Activated CD4-positive, alpha-beta T cell treated with anti-CD3 and anti-CD28 coated beads, Interleukin-2, amount 10 ng/mL, durations not matched to agents 24 days and 14 days (primary cell): ENCODE data around the gene TMED8. TPM values are rescaled to one million over a fixed set of nuclear protein-coding genes. Genes with fewer than 3 reads are reported as not detected.
A peak's percentile ranks its signal among the peaks of the same experiment; 100 is the strongest.
"Not testable (repeated sequence)": the region's sequence is repeated elsewhere in the genome, so short reads cannot be mapped to it uniquely, and the experiment has no call there.

ENCODE experiments used
- DNase-seq: peaks from one replicate; pipeline ENCODE4 v3.0.0; 2022
- H3K27ac Mint-ChIP-seq: one replicate; pipeline ENCODE4 v1.8.0; 2022; ENCODE audit warnings: mild to moderate bottlenecking, mixed read lengths
- H3K27me3 Mint-ChIP-seq: one replicate; pipeline ENCODE4 v1.8.0; 2022; ENCODE audit warnings: mixed read lengths
- H3K36me3 Mint-ChIP-seq: one replicate; pipeline ENCODE4 v1.8.0; 2022; ENCODE audit warnings: low read depth, mild to moderate bottlenecking, mixed read lengths
- H3K4me1 Mint-ChIP-seq: one replicate; pipeline ENCODE4 v1.8.0; 2021; ENCODE audit warnings: mixed read lengths
- H3K4me3 Mint-ChIP-seq: one replicate; pipeline ENCODE4 v1.8.0; 2022; ENCODE audit warnings: mild to moderate bottlenecking, moderate library complexity, mixed read lengths
- H3K9me3 Mint-ChIP-seq: one replicate; pipeline ENCODE4 v1.8.0; 2021; ENCODE audit warnings: mixed read lengths
- intact Hi-C: fragments of 100-400 bp; cut with micrococcal nuclease; formaldehyde crosslinking; loops from one replicate; pipeline ENCODE4 v1.15.1; 2023
- total RNA-seq: library from RNA; stranded (reverse); gene quantifications from 2 replicates; pipeline ENCODE4 v1.2.3, GENCODE V29; 2022

TMED8 gene
- total RNA-seq = 31.1 and 32.1 TPM in 2 replicates

- peak; percentile 95 for DNase-seq
- peak within 1 kb of the TSS; percentile 93 for H3K4me3 Mint-ChIP-seq
- peaks cover 16% of the 10 kb centered on the region for H3K27me3 Mint-ChIP-seq
- no peaks in the 10 kb centered on the region for H3K9me3 Mint-ChIP-seq
- H3K27ac Mint-ChIP-seq = peak within 1 kb of the TSS; percentile 92
- H3K36me3 Mint-ChIP-seq = peaks cover 25% of the 10 kb centered on the region
- peaks cover 29% of the 10 kb centered on the region for H3K4me1 Mint-ChIP-seq
- intact Hi-C loops = loop anchor here (1.0 to 10.0 kb wide), 7 partner anchors 56 to 330 kb away; partner anchors contain the start of genes CIPC, GSTZ1, SPTLC2 and VIPAS39
Measured at GRCh38 chr14:77376771-77377501, at the start of gene TMED8, which contains the start of gene SAMD15. TSS of gene TMED8 (minus strand) at chr14:77377094. CDS start at chr14:77377053, 41 bp downstream. TSS of gene SAMD15 (plus strand) at chr14:77377379. CDS start at chr14:77377419, 40 bp downstream.

- DNase-seq = no peak
- Mint-ChIP-seq H3K9me3 (no peaks in the 10 kb centered on the region), H3K36me3 (peaks cover 65% of the 10 kb centered on the region), H3K27me3 (no peaks in the 10 kb centered on the region), H3K4me3 (no peak overlapping the region), H3K27ac (no peak overlapping the region), H3K4me1 (no peaks in the 10 kb centered on the region)
- intact Hi-C loops = no loop called here
Measured at GRCh38 chr14:77426396-77426795, 49.5 kb upstream of the TMED8 start.

- peaks cover 64% of the 10 kb centered on the region for H3K36me3 Mint-ChIP-seq
- intact Hi-C loops = no loop called here
- no peak overlapping the region for H3K4me3 Mint-ChIP-seq
- DNase-seq = no peak
- no peaks in the 10 kb centered on the region for H3K27me3 Mint-ChIP-seq
- H3K9me3 Mint-ChIP-seq = peaks cover 3% of the 10 kb centered on the region
- no peaks in the 10 kb centered on the region for H3K4me1 Mint-ChIP-seq
- H3K27ac Mint-ChIP-seq = no peak overlapping the region
Measured at GRCh38 chr14:77424862-77425261, 48.0 kb upstream of the TMED8 start.

GRCh38 chr14:77423423-77423822 is 46.5 kb upstream of the TMED8 start, which contains the start of gene NOXRED1:
TSS of gene NOXRED1 (minus strand) at chr14:77423523. CDS start at chr14:77422889, 634 bp downstream.
- Mint-ChIP-seq H3K9me3 (peaks cover 6% of the 10 kb centered on the region), H3K27ac (no peak within 1 kb of the TSS), H3K4me3 (no peak within 1 kb of the TSS), H3K27me3 (no peaks in the 10 kb centered on the region), H3K36me3 (peaks cover 58% of the 10 kb centered on the region), H3K4me1 (no peaks in the 10 kb centered on the region)
- no peak for DNase-seq
- intact Hi-C loops = no loop called here

GRCh38 chr14:77421201-77421600 is 44.3 kb upstream of the TMED8 start:
- no peak for DNase-seq

GRCh38 chr14:77416836-77417235 is 39.9 kb upstream of the TMED8 start:
- Mint-ChIP-seq H3K27ac (no peak overlapping the region), H3K36me3 (peaks cover 15% of the 10 kb centered on the region), H3K27me3 (no peaks in the 10 kb centered on the region), H3K9me3 (peaks cover 6% of the 10 kb centered on the region), H3K4me3 (no peak overlapping the region), H3K4me1 (no peaks in the 10 kb centered on the region)
- DNase-seq = no peak
- intact Hi-C loops = no loop called here

More at GRCh38 chr14:77421201-77421600, 44.3 kb upstream of the TMED8 start:
- Mint-ChIP-seq H3K27ac (no peak overlapping the region), H3K36me3 (peaks cover 39% of the 10 kb centered on the region), H3K9me3 (peaks cover 6% of the 10 kb centered on the region), H3K27me3 (no peaks in the 10 kb centered on the region), H3K4me3 (no peak overlapping the region), H3K4me1 (no peaks in the 10 kb centered on the region)
- intact Hi-C loops = no loop called here

GRCh38 chr14:77416098-77416497 is 39.2 kb upstream of the TMED8 start:
- H3K36me3 Mint-ChIP-seq, DNase-seq, H3K4me3 Mint-ChIP-seq, H3K4me1 Mint-ChIP-seq, H3K27me3 Mint-ChIP-seq, intact Hi-C loops, H3K9me3 Mint-ChIP-seq, H3K27ac Mint-ChIP-seq: not testable (repeated sequence)

- H3K27me3 Mint-ChIP-seq, DNase-seq, H3K9me3 Mint-ChIP-seq, H3K27ac Mint-ChIP-seq, H3K4me3 Mint-ChIP-seq, H3K36me3 Mint-ChIP-seq, intact Hi-C loops, H3K4me1 Mint-ChIP-seq: not testable (repeated sequence)
Measured at GRCh38 chr14:77415403-77416030, 38.6 kb upstream of the TMED8 start.

GRCh38 chr14:77409131-77409533 is 32.2 kb upstream of the TMED8 start:
- intact Hi-C loops = no loop called here
- peak; percentile 64 for DNase-seq
- Mint-ChIP-seq H3K4me1 (peaks cover 13% of the 10 kb centered on the region), H3K9me3 (no peaks in the 10 kb centered on the region), H3K36me3 (no peaks in the 10 kb centered on the region), H3K27ac (no peak overlapping the region), H3K4me3 (no peak overlapping the region), H3K27me3 (no peaks in the 10 kb centered on the region)

- Mint-ChIP-seq H3K36me3 (no peaks in the 10 kb centered on the region), H3K4me1 (peaks cover 13% of the 10 kb centered on the region), H3K27ac (no peak overlapping the region), H3K4me3 (peak overlapping the region; percentile 15), H3K27me3 (no peaks in the 10 kb centered on the region), H3K9me3 (no peaks in the 10 kb centered on the region)
- DNase-seq = no peak
- intact Hi-C loops = no loop called here
Measured at GRCh38 chr14:77407158-77407557, 30.3 kb upstream of the TMED8 start.

- Mint-ChIP-seq H3K4me3 (peak overlapping the region; percentile 15), H3K27me3 (no peaks in the 10 kb centered on the region), H3K9me3 (no peaks in the 10 kb centered on the region), H3K27ac (no peak overlapping the region), H3K36me3 (no peaks in the 10 kb centered on the region), H3K4me1 (peaks cover 13% of the 10 kb centered on the region)
- intact Hi-C loops = no loop called here
- no peak for DNase-seq
Measured at GRCh38 chr14:77406718-77407117, 29.8 kb upstream of the TMED8 start.

- peaks cover 13% of the 10 kb centered on the region for H3K4me1 Mint-ChIP-seq
- no peaks in the 10 kb centered on the region for H3K36me3 Mint-ChIP-seq
- H3K9me3 Mint-ChIP-seq = no peaks in the 10 kb centered on the region
- H3K4me3 Mint-ChIP-seq = peak overlapping the region; percentile 10
- no peak overlapping the region for H3K27ac Mint-ChIP-seq
- no peak for DNase-seq
- H3K27me3 Mint-ChIP-seq = no peaks in the 10 kb centered on the region
- intact Hi-C loops = no loop called here
Measured at GRCh38 chr14:77406086-77406485, 29.2 kb upstream of the TMED8 start.

- Mint-ChIP-seq H3K36me3 (no peaks in the 10 kb centered on the region), H3K27ac (no peak overlapping the region), H3K9me3 (no peaks in the 10 kb centered on the region), H3K4me3 (no peak overlapping the region), H3K27me3 (no peaks in the 10 kb centered on the region), H3K4me1 (peaks cover 13% of the 10 kb centered on the region)
- DNase-seq = no peak
- intact Hi-C loops = no loop called here
Measured at GRCh38 chr14:77403768-77404167, 26.9 kb upstream of the TMED8 start.

- Mint-ChIP-seq H3K27ac (no peak overlapping the region), H3K4me1 (no peaks in the 10 kb centered on the region), H3K9me3 (peaks cover 3% of the 10 kb centered on the region), H3K36me3 (no peaks in the 10 kb centered on the region), H3K27me3 (no peaks in the 10 kb centered on the region), H3K4me3 (no peak overlapping the region)
- intact Hi-C loops = no loop called here
- DNase-seq = no peak
Measured at GRCh38 chr14:77400216-77400615, 23.3 kb upstream of the TMED8 start.
